ENCODE measurements around the gene CD46. TPM values are rescaled to one million over a fixed set of nuclear protein-coding genes. Genes with fewer than 3 reads are reported as not detected.

Gene CD46
- total RNA-seq, 4 donors from 2014 or later, result 262 to 391 (median 286) TPM

DNA sequence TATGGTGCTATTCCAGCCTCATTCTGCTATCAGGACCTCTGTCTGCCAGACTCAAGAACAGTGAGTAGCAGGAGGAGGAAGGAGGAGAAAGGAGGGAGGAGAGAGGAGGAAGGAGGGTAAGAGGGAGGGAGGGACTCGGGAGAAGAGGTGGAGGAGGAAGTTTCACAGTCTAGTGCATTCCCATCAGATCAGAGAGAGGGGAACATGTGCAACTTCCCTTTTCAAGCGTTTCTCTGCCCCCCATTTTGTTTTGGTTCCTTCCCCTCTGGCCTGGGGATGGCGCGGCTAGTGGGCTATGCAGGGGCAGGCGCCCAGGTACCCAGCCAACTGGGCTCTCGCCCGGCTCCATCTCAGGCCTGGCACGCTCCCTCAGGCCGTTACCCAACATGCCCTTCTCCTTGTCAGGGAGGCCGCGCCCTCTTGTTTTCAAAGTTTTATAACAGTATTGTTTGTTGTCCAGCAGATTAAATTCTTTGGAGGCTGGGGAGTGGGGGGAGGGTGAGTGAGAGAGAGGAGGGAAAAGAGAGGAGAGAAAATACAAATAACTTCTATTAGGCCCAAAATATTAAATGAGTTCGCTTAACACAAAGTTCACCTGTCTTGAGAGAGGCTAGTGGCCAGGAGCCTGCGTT lies 56.0 kb downstream of the CD46 start:
- TF ChIP-seq, protein P1, sequence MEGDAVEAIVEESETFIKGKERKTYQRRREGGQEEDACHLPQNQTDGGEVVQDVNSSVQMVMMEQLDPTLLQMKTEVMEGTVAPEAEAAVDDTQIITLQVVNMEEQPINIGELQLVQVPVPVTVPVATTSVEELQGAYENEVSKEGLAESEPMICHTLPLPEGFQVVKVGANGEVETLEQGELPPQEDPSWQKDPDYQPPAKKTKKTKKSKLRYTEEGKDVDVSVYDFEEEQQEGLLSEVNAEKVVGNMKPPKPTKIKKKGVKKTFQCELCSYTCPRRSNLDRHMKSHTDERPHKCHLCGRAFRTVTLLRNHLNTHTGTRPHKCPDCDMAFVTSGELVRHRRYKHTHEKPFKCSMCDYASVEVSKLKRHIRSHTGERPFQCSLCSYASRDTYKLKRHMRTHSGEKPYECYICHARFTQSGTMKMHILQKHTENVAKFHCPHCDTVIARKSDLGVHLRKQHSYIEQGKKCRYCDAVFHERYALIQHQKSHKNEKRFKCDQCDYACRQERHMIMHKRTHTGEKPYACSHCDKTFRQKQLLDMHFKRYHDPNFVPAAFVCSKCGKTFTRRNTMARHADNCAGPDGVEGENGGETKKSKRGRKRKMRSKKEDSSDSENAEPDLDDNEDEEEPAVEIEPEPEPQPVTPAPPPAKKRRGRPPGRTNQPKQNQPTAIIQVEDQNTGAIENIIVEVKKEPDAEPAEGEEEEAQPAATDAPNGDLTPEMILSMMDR (IDR thresholded peaks at IDR 0.05; ENCODE audit: low read depth), result no peak

DNA sequence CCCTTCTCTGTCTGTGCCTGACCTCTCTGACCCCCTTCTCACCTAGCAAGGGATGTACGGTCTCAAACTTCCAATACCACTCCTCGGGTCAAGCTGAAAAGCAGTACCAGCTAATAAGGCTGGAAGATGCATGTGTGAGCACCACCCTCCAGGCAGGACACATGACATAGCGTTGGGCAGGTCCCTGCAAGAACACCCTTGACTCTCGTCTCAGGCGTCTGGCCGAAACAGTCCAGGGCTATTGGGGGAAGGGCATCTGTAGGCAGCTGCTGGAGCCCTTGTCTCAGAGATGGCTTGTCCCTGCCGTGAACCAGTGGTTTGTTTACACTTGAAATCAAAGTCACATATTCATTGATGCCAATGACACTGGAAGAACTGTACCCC lies 56.5 kb downstream of the CD46 start:
- TF ChIP-seq, protein P1 (IDR thresholded peaks at IDR 0.05; ENCODE audit: low read depth), result no peak

DNA sequence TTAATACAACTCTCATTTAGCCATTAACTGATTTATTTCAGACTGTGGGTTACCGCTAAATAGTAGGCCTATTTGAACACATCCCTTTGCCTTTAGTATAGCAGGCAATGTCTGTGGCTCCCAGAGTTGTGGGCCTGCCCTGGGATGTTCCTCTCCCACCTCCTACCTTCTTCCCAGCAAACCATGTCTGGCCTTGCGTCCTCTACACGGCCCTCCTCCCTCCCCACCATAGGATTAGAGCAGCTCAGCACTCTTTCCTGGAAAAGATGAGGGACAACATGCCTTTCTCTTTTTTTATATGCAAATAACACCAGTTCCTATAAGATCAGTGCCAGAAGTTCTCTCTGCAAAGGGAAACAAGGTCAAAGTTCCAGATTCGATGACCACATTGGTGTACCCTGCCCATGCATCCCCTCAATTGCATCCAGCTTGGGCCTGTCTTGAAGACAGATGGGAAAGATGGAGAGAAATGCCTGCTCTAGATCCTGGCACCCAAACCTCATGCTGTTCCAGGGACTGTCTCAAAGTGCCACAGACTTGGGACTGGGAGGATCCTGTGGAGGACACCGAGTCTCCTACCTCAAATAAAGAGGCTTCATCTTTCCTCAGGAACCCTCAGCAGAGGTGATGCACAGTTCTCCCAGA lies 57.2 kb downstream of the CD46 start:
- TF ChIP-seq, protein P1 (IDR thresholded peaks at IDR 0.05; ENCODE audit: low read depth), result no peak

DNA sequence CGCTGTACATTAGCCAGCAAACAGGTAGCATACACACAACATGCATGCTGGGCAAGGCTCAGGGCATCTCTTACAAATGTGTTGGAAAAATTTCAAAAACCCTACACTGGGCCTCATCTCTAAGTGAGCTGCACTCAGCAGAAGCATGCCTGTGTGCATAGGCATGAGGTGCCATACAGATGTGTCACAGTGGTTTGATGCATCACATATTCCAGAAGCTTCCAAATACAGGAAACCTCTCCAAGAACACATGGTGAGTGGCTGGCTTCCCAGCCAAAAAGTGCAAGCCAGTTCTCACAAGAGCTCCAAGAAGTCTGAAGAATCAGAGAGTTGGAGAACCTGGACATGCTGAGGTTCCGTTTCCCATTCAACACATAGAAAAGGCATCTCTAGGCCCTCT lies 58.3 kb downstream of the CD46 start:
- TF ChIP-seq, protein P1 (IDR thresholded peaks at IDR 0.05; ENCODE audit: low read depth), result no peak

DNA sequence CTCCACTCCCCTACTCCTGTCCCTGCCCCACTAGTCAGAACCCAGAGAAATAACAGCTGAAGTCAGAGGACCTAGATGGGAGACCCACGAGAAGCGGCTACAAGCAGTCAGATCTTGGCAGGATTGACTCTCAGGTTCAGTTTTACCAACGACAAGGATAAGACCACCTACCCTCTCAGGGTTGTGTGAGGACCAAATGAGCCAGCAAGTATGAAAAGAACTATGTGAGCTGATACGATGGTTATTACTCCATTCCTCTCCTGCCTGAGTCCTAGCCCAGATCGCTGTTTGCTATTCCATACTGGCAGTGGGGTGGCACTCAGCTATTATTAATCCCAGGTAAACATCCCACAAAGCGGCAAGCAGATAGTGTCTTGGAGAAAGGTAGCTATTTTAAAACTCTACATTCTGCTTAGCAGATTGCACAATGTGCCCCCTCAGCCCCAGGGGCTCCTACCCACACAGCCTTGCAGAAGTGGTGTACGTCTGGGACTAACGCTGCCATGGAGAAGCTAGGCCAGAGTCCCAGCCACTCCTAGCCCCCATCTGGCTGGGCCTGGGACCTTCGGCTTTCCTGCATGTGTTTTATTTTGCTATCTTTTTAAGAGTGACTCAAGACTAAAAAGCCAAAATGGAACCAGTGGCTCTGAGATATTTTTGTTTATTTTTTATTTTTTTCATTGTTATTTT lies 58.9 kb downstream of the CD46 start:
- TF ChIP-seq, protein P1 (IDR thresholded peaks at IDR 0.05; ENCODE audit: low read depth), result no peak

DNA sequence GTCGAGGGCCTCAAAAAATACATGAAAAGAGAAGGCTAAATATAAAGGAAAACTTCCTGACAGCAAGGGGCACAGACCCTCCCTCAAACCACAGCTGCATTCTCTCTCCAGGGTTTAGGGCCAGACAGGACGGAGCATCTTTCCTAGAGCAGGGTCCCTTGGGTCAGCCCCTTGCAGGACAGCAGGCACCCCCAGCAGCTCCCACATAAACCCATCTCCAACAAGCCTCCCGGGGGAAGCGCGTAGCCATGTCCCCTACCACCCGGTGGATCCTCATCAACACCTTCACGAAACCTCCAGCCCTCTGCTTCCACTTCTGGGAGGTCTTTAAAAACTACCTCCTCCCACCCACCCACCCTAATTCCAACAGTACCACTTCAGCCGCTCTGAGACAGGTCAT lies 59.5 kb downstream of the CD46 start:
- TF ChIP-seq, protein P1 (IDR thresholded peaks at IDR 0.05; ENCODE audit: low read depth), result no peak

All from subcutaneous adipose tissue (tissue), 4 donors.